BE2C (cell line): ENCODE results near the gene VSIG10.

Source experiments
- DNase-seq: peaks from one replicate; pipeline ENCODE4 v3.0.0-alpha.2; 2020
- H3K27me3 ChIP-seq: fragments of 250-450 bp; sonication (Bioruptor Pico); 2 replicates; pipeline ENCODE4 v1.5.1; 2020; ENCODE audit warnings: mild to moderate bottlenecking
- H3K36me3 ChIP-seq: fragments of 250-450 bp; sonication (Bioruptor Pico); 2 replicates; pipeline ENCODE4 v1.5.1; 2020; ENCODE audit warnings: mild to moderate bottlenecking
- H3K4me1 ChIP-seq: fragments of 250-450 bp; sonication (Bioruptor Pico); 2 replicates; pipeline ENCODE4 v1.5.1; 2020
- H3K4me3 ChIP-seq: 2 replicates; pipeline ENCODE4 v1.5.1; 2011; ENCODE audit warnings: low read depth, low read length
- H3K9me3 ChIP-seq: fragments of 250-450 bp; sonication (Bioruptor Pico); 2 replicates; pipeline ENCODE4 v1.5.1; 2020
- CTCF ChIP-seq: IDR thresholded peaks from 2 replicates; pipeline ENCODE4 v1.5.1; 2012; ENCODE audit warnings: mild to moderate bottlenecking, low read depth, low read length

The VSIG10 gene

DNA sequence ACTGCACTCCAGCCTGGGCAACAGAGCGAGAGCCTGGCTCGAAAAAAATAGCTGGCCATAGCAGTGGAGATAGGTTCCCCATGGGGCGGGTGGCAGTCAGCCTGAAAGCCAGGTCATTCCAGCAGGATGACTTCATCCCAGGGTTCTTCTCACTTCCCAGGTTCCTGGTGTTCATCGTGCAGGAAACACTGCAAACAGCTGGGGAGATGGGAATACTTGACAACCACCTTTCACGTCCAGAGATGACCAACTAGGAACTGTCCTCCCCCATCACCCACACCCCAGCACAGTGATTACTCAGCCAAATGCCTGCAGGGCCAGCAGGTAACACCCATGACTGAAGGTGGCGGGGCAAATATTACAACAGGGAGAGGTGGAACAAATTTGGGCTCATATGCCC, 1.7 kb downstream of the VSIG10 start:
- H3K9me3 ChIP-seq = no peaks in the 10 kb centered on the region
- H3K4me1 ChIP-seq = peaks cover 2% of the 10 kb centered on the region; the same call in 1 of the 2 replicates
- H3K4me3 ChIP-seq = no peak overlapping the region; the same call in 1 of the 2 replicates
- DNase-seq = no peak
- no peak for TF ChIP-seq CTCF
- H3K36me3 ChIP-seq = no peaks in the 10 kb centered on the region
- H3K27me3 ChIP-seq = no peaks in the 10 kb centered on the region

GRCh38 chr12:118101051-118101450, 2.8 kb downstream of the VSIG10 start:
- no peaks in the 10 kb centered on the region for H3K27me3 ChIP-seq
- no peak for DNase-seq
- H3K9me3 ChIP-seq = no peaks in the 10 kb centered on the region
- no peaks in the 10 kb centered on the region for H3K36me3 ChIP-seq
- TF ChIP-seq CTCF = no peak
- no peak overlapping the region for H3K4me3 ChIP-seq
- H3K4me1 ChIP-seq = peaks cover 2% of the 10 kb centered on the region; the same call in 1 of the 2 replicates

- H3K4me1 ChIP-seq = peaks cover 2% of the 10 kb centered on the region; the same call in 1 of the 2 replicates
Observed at GRCh38 chr12:118098911-118099671, 4.7 kb downstream of the VSIG10 start.

GRCh38 chr12:118098401-118098800, 5.4 kb downstream of the VSIG10 start:
- no peak for TF ChIP-seq CTCF
- H3K4me3 ChIP-seq = no peak overlapping the region
- H3K9me3 ChIP-seq = no peaks in the 10 kb centered on the region
- H3K4me1 ChIP-seq = peaks cover 2% of the 10 kb centered on the region; the same call in 1 of the 2 replicates
- H3K36me3 ChIP-seq = no peaks in the 10 kb centered on the region
- no peaks in the 10 kb centered on the region for H3K27me3 ChIP-seq
- no peak for DNase-seq

More at GRCh38 chr12:118098911-118099671, 4.7 kb downstream of the VSIG10 start:
- H3K36me3 ChIP-seq = no peaks in the 10 kb centered on the region
- no peak for TF ChIP-seq CTCF
- no peak overlapping the region for H3K4me3 ChIP-seq
- no peaks in the 10 kb centered on the region for H3K27me3 ChIP-seq
- DNase-seq = no peak
- no peaks in the 10 kb centered on the region for H3K9me3 ChIP-seq

- TF ChIP-seq CTCF = no peak
- Histone ChIP-seq H3K27me3 (no peaks in the 10 kb centered on the region), H3K4me1 (peaks cover 2% of the 10 kb centered on the region; the same call in 1 of the 2 replicates), H3K36me3 (no peaks in the 10 kb centered on the region), H3K4me3 (no peak overlapping the region), H3K9me3 (no peaks in the 10 kb centered on the region)
- no peak for DNase-seq
Observed at GRCh38 chr12:118094039-118094438, 9.8 kb downstream of the VSIG10 start.

GRCh38 chr12:118089782-118090181, 14.0 kb downstream of the VSIG10 start:
- no peak overlapping the region for H3K4me3 ChIP-seq
- no peaks in the 10 kb centered on the region for H3K9me3 ChIP-seq
- no peak for TF ChIP-seq CTCF
- no peaks in the 10 kb centered on the region for H3K27me3 ChIP-seq
- H3K4me1 ChIP-seq = no peaks in the 10 kb centered on the region
- DNase-seq = no peak
- H3K36me3 ChIP-seq = no peaks in the 10 kb centered on the region
